Astrocyte of the cerebellum (primary cell): Measurements from ENCODE around the gene SMCO4.
A peak's percentile ranks its signal among the peaks of the same experiment; 100 is the strongest.
"Not testable (repeated sequence)": the region's sequence is repeated elsewhere in the genome, so short reads cannot be mapped to it uniquely, and the experiment has no call there.

Experiments
- DNase-seq: peaks from one replicate; pipeline ENCODE4 v3.0.0-alpha.2; 2011; ENCODE audit warnings: low read depth
- H3K4me3 ChIP-seq: 2 replicates; pipeline ENCODE4 v1.5.1; 2011; ENCODE audit warnings: mild to moderate bottlenecking, low read depth, low read length, moderate library complexity
- CTCF ChIP-seq: IDR thresholded peaks from 2 replicates; pipeline ENCODE4 v1.5.1; 2012; ENCODE audit warnings: low read length, low read depth, moderate library complexity, mild to moderate bottlenecking; ENCODE audit errors: missing control alignments
- in situ Hi-C: cut with HindIII; loops from 2 replicates; pipeline ENCODE4 v1.10.0; 2017; ENCODE audit warnings: low sequenced_read_pairs

SMCO4 gene

GRCh38 chr11:93579187-93579751 is 36.1 kb upstream of the SMCO4 start:
- TF ChIP-seq CTCF = no peak
- no peak overlapping the region for H3K4me3 ChIP-seq
- in situ Hi-C loops = no loop called here
- DNase-seq = no peak

- no peak for TF ChIP-seq CTCF
- in situ Hi-C loops = no loop called here
- DNase-seq = peak; percentile 33
- H3K4me3 ChIP-seq = no peak overlapping the region
These were observed 34.1 kb upstream of the SMCO4 start for GRCh38 chr11:93577286-93577685.

GRCh38 chr11:93576870-93577269 is 33.7 kb upstream of the SMCO4 start:
- in situ Hi-C loops, DNase-seq, H3K4me3 ChIP-seq: not testable (repeated sequence)

GRCh38 chr11:93574638-93575220 is 31.5 kb upstream of the SMCO4 start:
- H3K4me3 ChIP-seq = no peak overlapping the region
- in situ Hi-C loops = no loop called here
- DNase-seq = no peak
- TF ChIP-seq CTCF = no peak

- H3K4me3 ChIP-seq = no peak overlapping the region
- in situ Hi-C loops = no loop called here
- DNase-seq = no peak
- TF ChIP-seq CTCF = no peak
These were observed 30.0 kb upstream of the SMCO4 start for GRCh38 chr11:93573184-93573583.

GRCh38 chr11:93572621-93573020 is 29.4 kb upstream of the SMCO4 start:
- no peak for DNase-seq
- TF ChIP-seq CTCF = no peak
- H3K4me3 ChIP-seq = no peak overlapping the region
- in situ Hi-C loops = no loop called here

GRCh38 chr11:93572171-93572570 is 29.0 kb upstream of the SMCO4 start:
- H3K4me3 ChIP-seq = no peak overlapping the region
- no peak for TF ChIP-seq CTCF
- in situ Hi-C loops = no loop called here
- no peak for DNase-seq
